Neural cell (in vitro differentiated cells): ENCODE measurements around the gene ARHGEF19. TPM values are rescaled to one million over a fixed set of nuclear protein-coding genes. Genes with fewer than 3 reads are reported as not detected.

Experiments used
- H2AFZ ChIP-seq: fragments of 200-600, 300-800 bp; sonication (generic), shearing (Covaris generic); 2 replicates; pipeline ENCODE4 v1.6.0; 2014; ENCODE audit warnings: low read depth, mild to moderate bottlenecking, antibody characterized with exemption, low read length, moderate library complexity
- H3F3A ChIP-seq: fragments of 200-600 bp; shearing (Covaris generic); 2 replicates; pipeline ENCODE4 v1.6.1; 2016; ENCODE audit warnings: mild to moderate bottlenecking, moderate library complexity, mixed read lengths, antibody characterized with exemption, low read length; ENCODE audit not compliant: insufficient read depth, poor library complexity, severe bottlenecking
- H3K27ac ChIP-seq: fragments of 200-600, 300-800 bp; sonication (generic), shearing (Covaris generic); 2 replicates; pipeline ENCODE4 v1.5.1; 2014; ENCODE audit warnings: mild to moderate bottlenecking, low read length, moderate library complexity
- H3K27me3 ChIP-seq: fragments of 300-800, 200-600 bp; sonication (generic), shearing (Covaris generic); 2 replicates; pipeline ENCODE4 v1.6.0; 2014; ENCODE audit warnings: mild to moderate bottlenecking, low read depth, low read length, moderate library complexity; ENCODE audit not compliant: insufficient read depth
- H3K36me3 ChIP-seq: fragments of 300-800, 200-600 bp; sonication (generic), shearing (Covaris generic); 2 replicates; pipeline ENCODE4 v1.5.1; 2014; ENCODE audit warnings: mild to moderate bottlenecking, antibody characterized with exemption, low read length, moderate library complexity; ENCODE audit not compliant: insufficient read depth
- H3K4me2 ChIP-seq: fragments of 300-800, 200-600 bp; sonication (generic), shearing (Covaris generic); 2 replicates; pipeline ENCODE4 v1.6.0; 2014; ENCODE audit warnings: mild to moderate bottlenecking, low read length
- H3K4me3 ChIP-seq: fragments of 300-800, 200-600 bp; sonication (generic), shearing (Covaris generic); 2 replicates; pipeline ENCODE4 v1.5.1; 2014; ENCODE audit warnings: mild to moderate bottlenecking, low read length, moderate library complexity
- H3K79me2 ChIP-seq: fragments of 200-600 bp; shearing (Covaris generic); replicated peaks from 2 replicates; pipeline ENCODE4 v1.6.0; 2014; ENCODE audit warnings: mild to moderate bottlenecking, low read length, moderate library complexity; ENCODE audit not compliant: insufficient read depth
- H3K9ac ChIP-seq: fragments of 300-800, 200-600 bp; sonication (generic), shearing (Covaris generic); 2 replicates; pipeline ENCODE4 v1.6.1; 2016; ENCODE audit warnings: mild to moderate bottlenecking, low read length, mixed read lengths
- H3K9me2 ChIP-seq: fragments of 200-600 bp; shearing (Covaris generic); 2 replicates; pipeline ENCODE4 v1.6.1; 2016; ENCODE audit warnings: mild to moderate bottlenecking, low read length, mixed read lengths; ENCODE audit not compliant: insufficient read depth
- H3K9me3 ChIP-seq: fragments of 200-600, 300-800 bp; sonication (generic), shearing (Covaris generic); 2 replicates; pipeline ENCODE4 v1.6.1; 2016; ENCODE audit warnings: mild to moderate bottlenecking, mixed run types, low read length, moderate library complexity, mixed read lengths
- H4K20me1 ChIP-seq: fragments of 200-600 bp; shearing (Covaris generic); 2 replicates; pipeline ENCODE4 v1.6.1; 2016; ENCODE audit warnings: mild to moderate bottlenecking, mixed run types; ENCODE audit not compliant: insufficient read depth
- EP300 ChIP-seq: fragments of 450-650 bp; conservative IDR thresholded peaks from 2 replicates; pipeline ENCODE4 v1.6.1; 2014; ENCODE audit warnings: antibody characterized with exemption, mild to moderate bottlenecking, moderate library complexity; ENCODE audit not compliant: poor library complexity, severe bottlenecking
- EZH2 ChIP-seq: fragments of 200-600, 300-800 bp; shearing (Covaris generic), sonication (generic); IDR thresholded peaks from 2 replicates; pipeline ENCODE4 v1.6.1; 2014; ENCODE audit warnings: antibody characterized with exemption, low read length, borderline replicate concordance, mild to moderate bottlenecking; ENCODE audit not compliant: insufficient read depth, poor library complexity, severe bottlenecking
- MXI1 ChIP-seq: fragments of 450-650 bp; conservative IDR thresholded peaks from 2 replicates; pipeline ENCODE4 v1.6.1; 2014; ENCODE audit warnings: antibody characterized with exemption, mild to moderate bottlenecking; ENCODE audit not compliant: poor library complexity, severe bottlenecking
- POLR2AphosphoS5 ChIP-seq: IDR thresholded peaks from 2 replicates; pipeline ENCODE4 v1.6.1; 2012
- RAD21 ChIP-seq: fragments of 450-650 bp; conservative IDR thresholded peaks from 2 replicates; pipeline ENCODE4 v1.6.1; 2014; ENCODE audit warnings: antibody characterized with exemption, mild to moderate bottlenecking, moderate library complexity
- SMC3 ChIP-seq: fragments of 450-650 bp; conservative IDR thresholded peaks from 2 replicates; pipeline ENCODE4 v1.6.1; 2014; ENCODE audit warnings: antibody characterized with exemption, mild to moderate bottlenecking, moderate library complexity; ENCODE audit not compliant: poor library complexity
- TAF1 ChIP-seq: IDR thresholded peaks from 2 replicates; pipeline ENCODE4 v1.6.1; 2012; ENCODE audit warnings: low read depth
- polyA plus RNA-seq: library from polyadenylated mRNA; depleted of rRNA; stranded (reverse); fragments of >200 nt; gene quantifications from 2 replicates; pipeline ENCODE4 v1.2.3, GENCODE V29; 2014
- TF ChIP-seq, protein P1 (sequence below): fragments of 450-650 bp; IDR thresholded peaks from 2 replicates; pipeline ENCODE4 v1.5.1; 2014; ENCODE audit warnings: antibody characterized with exemption, mild to moderate bottlenecking, moderate library complexity; ENCODE audit not compliant: poor library complexity, severe bottlenecking
- TF ChIP-seq, protein P2 (sequence below): IDR thresholded peaks from 2 replicates; pipeline ENCODE4 v1.6.1; 2012; ENCODE audit warnings: borderline replicate concordance

Gene ARHGEF19
- polyA plus RNA-seq, 1 donor from 2014 or later: 0.93 TPM

- TF ChIP-seq, protein P1, sequence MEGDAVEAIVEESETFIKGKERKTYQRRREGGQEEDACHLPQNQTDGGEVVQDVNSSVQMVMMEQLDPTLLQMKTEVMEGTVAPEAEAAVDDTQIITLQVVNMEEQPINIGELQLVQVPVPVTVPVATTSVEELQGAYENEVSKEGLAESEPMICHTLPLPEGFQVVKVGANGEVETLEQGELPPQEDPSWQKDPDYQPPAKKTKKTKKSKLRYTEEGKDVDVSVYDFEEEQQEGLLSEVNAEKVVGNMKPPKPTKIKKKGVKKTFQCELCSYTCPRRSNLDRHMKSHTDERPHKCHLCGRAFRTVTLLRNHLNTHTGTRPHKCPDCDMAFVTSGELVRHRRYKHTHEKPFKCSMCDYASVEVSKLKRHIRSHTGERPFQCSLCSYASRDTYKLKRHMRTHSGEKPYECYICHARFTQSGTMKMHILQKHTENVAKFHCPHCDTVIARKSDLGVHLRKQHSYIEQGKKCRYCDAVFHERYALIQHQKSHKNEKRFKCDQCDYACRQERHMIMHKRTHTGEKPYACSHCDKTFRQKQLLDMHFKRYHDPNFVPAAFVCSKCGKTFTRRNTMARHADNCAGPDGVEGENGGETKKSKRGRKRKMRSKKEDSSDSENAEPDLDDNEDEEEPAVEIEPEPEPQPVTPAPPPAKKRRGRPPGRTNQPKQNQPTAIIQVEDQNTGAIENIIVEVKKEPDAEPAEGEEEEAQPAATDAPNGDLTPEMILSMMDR: no peak
- TF ChIP-seq POLR2AphosphoS5 (no peak), MXI1 (no peak)
Observed at GRCh38 chr1:16226490-16227179, 14.2 kb upstream of the ARHGEF19 start (continued).

GRCh38 chr1:16226129-16226489 is 13.7 kb upstream of the ARHGEF19 start:
- Histone ChIP-seq H3K27ac (no peak overlapping the region), H3K36me3 (no peaks in the 10 kb centered on the region), H3K27me3 (peaks cover 33% of the 10 kb centered on the region), H4K20me1 (no peaks in the 10 kb centered on the region), H3F3A (no peaks in the 10 kb centered on the region), H3K9me2 (no peaks in the 10 kb centered on the region), H3K9me3 (peaks cover 6% of the 10 kb centered on the region), H3K79me2 (no peaks in the 10 kb centered on the region), H3K4me3 (no peak overlapping the region), H3K4me2 (no peak overlapping the region), H3K9ac (no peak overlapping the region), H2AFZ (no peak overlapping the region)
- TF ChIP-seq EZH2: no peak
- TF ChIP-seq POLR2AphosphoS5: no peak
- no peak for TF ChIP-seq EP300
- no peak for TF ChIP-seq MXI1
- TF ChIP-seq TAF1: no peak
- no peak for TF ChIP-seq SMC3
- TF ChIP-seq RAD21: no peak
- TF ChIP-seq, protein P2, sequence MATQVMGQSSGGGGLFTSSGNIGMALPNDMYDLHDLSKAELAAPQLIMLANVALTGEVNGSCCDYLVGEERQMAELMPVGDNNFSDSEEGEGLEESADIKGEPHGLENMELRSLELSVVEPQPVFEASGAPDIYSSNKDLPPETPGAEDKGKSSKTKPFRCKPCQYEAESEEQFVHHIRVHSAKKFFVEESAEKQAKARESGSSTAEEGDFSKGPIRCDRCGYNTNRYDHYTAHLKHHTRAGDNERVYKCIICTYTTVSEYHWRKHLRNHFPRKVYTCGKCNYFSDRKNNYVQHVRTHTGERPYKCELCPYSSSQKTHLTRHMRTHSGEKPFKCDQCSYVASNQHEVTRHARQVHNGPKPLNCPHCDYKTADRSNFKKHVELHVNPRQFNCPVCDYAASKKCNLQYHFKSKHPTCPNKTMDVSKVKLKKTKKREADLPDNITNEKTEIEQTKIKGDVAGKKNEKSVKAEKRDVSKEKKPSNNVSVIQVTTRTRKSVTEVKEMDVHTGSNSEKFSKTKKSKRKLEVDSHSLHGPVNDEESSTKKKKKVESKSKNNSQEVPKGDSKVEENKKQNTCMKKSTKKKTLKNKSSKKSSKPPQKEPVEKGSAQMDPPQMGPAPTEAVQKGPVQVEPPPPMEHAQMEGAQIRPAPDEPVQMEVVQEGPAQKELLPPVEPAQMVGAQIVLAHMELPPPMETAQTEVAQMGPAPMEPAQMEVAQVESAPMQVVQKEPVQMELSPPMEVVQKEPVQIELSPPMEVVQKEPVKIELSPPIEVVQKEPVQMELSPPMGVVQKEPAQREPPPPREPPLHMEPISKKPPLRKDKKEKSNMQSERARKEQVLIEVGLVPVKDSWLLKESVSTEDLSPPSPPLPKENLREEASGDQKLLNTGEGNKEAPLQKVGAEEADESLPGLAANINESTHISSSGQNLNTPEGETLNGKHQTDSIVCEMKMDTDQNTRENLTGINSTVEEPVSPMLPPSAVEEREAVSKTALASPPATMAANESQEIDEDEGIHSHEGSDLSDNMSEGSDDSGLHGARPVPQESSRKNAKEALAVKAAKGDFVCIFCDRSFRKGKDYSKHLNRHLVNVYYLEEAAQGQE: no peak
- TF ChIP-seq, protein P1: no peak
